NOMO-1 treated with dmso at 0.1 percent for 144 hours (cell line): ENCODE results near the gene XPC.
A peak's percentile ranks its signal among the peaks of the same experiment; 100 is the strongest.

ENCODE experiments used
- DNase-seq: peaks from one replicate; lab custom pipeline; 2025; ENCODE audit not compliant: unreplicated experiment; lab: John Stamatoyannopoulos, UW

The XPC gene

GRCh38 chr3:14137004-14137403 lies 41.4 kb downstream of the XPC start:
- no peak for DNase-seq

GRCh38 chr3:14135581-14135980 lies 42.8 kb downstream of the XPC start:
- no peak for DNase-seq

DNA sequence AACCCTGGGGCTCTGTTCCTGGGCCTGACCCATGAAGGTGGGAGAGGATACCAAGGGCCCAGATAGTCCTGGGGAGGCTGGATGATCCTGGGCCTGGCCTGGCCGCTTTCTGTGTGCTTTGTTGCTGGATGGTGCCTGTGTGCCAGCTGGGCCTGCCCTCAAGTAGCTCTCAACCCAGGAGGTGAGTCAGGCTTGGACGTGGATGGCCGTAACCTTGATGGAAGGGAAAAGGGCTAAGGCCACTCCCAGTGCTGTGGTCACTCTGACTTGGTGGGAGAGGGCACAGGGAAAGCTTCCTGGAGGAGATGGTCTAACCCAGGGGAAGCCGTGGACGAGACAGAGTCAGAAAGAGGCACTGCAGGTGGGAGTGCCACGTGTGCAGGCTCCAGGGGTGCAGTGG lies 44.1 kb downstream of the XPC start:
- no peak for DNase-seq

- no peak for DNase-seq
Measured at GRCh38 chr3:14133876-14134275, 44.5 kb downstream of the XPC start.

DNA sequence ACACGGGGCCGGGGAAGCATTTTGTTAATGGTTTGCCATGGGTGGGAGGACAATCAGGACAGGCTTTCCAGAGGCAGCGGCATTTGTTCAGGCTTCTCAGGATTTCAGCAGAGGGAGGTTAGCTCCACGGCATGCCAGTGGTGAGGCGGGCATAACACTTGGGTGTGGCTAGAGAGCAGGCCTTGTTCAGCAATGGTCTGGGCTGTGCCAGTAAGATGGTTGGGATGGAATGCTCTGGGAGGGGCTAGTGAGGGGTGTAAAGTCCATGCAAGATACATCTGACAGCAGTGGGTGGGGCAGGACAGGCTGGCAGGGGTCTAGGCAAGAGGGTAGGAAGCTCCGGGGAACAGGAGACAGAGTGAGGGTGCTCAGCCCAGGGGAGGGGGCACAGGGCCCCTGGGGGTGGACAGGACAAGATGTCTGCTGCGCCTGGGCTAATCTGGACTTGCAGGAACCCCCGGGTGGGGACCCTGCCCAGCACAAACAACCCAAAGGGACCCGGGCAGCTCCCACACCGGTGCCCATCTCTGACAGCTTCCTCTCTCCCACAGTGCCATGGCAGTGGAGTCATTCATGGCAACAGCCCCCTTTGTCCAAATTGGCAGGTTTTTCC lies 45.1 kb downstream of the XPC start:
- no peak for DNase-seq

DNA sequence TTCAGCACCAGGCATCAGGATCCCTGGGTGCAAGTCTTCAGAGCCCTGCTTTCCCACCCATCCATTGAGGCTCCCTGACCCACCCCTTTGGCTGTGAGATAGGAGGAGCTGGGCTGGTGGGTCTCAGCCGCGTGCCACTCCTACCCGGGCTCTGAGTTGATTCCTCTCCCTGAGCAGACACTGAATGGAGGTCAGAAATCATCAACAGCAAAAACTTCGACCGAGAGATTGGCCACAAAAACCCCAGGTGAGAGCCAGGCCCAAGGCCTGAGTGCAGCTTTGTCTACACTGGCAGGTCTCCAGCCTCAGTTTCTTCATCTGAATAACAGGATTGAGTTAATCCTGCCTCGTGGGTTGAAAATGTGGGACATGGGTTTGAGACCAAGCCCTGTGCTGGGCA lies 45.7 kb downstream of the XPC start:
- no peak for DNase-seq

GRCh38 chr3:14132120-14132519 lies 46.3 kb downstream of the XPC start:
- no peak for DNase-seq

GRCh38 chr3:14131134-14131533 lies 47.3 kb downstream of the XPC start:
- no peak for DNase-seq

GRCh38 chr3:14130707-14131106 lies 47.7 kb downstream of the XPC start:
- DNase-seq = no peak

DNA sequence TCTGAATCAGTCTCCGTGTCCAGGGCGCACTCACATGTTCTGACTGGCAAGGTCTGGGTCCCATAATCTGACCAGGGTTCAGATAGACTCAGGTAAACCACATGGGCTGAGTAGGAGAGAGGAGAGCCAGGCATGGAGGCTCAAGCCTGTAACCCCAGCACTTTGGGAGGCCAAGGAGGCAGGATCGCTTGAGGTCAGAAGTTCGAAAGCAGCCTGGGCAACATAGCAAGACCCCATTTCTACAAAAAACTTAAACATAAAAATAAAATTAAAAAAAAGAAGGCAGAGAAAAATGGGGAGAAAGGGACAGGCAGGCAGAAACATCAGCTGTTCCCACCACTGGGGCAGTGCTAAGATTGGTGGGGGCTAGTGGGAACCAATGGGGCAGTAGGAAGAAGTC lies 48.2 kb downstream of the XPC start:
- no peak for DNase-seq

DNA sequence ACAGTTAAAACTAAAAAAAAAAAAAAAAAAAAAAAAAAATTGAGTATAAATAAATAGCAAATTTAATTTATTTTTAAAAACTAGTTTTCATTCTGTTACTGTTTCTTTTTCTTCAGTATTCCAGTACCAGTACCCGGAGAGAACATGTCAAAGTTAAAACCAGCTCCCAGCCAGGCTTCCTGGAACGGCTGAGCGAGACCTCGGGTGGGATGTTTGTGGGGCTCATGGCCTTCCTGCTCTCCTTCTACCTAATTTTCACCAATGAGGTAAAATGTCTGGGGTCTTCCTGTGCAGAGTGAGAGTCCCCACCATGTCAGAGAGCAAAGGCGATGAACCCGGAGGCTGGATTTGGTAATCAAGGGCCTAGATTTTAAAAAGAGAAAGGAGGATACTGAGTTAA lies 49.1 kb downstream of the XPC start:
- no peak for DNase-seq

DNA sequence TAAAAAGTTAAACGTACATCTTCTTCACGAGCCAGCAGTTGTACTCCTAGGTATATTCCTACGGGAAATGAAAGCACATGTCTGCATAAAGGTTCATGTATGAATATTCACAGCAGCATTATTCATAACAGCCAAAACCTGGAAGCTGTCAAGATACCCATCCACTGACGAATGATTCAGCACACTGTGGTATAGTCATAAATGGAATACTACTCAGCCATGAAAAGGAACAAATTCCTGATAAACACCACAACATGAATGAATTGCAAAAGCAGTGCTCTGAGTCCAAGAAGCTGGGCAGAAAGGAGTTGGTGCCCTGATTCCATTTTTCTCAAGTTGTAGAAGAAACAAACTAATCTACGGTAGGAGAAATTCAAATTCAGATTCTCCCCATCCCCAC lies 49.7 kb downstream of the XPC start:
- DNase-seq = no peak

DNA sequence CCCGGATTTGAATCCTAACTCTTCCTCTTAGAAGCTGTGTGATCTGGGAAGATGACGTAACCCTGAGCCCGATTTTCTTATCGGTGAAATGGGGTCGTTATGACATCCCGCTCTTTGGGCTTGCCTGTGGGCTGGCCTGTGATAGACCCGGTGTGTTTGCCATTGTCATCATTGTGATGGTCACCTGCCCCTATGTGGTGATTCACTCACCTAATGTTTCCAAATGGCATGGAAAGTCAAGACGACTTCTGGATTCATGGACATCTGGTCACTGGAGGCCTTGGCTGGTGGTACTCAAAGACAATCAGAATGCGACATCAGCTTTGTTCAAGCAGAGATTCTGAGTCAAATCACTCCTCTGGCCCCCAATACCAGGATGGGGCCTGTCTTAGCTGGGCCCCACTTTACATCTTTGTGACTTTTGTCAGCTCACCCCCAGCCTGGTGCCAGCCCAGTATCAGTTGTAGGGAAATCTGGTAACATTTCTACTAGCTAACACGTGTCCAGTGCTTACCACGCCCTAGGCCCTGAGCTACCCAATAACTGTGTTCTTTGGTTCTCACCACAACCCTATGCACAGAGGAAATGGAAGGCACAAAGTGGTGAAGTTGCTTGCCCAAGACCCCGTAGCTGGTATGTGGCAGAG lies 50.8 kb downstream of the XPC start:
- no peak for DNase-seq

GRCh38 chr3:14126887-14127505 lies 51.4 kb downstream of the XPC start:
- DNase-seq = no peak

DNA sequence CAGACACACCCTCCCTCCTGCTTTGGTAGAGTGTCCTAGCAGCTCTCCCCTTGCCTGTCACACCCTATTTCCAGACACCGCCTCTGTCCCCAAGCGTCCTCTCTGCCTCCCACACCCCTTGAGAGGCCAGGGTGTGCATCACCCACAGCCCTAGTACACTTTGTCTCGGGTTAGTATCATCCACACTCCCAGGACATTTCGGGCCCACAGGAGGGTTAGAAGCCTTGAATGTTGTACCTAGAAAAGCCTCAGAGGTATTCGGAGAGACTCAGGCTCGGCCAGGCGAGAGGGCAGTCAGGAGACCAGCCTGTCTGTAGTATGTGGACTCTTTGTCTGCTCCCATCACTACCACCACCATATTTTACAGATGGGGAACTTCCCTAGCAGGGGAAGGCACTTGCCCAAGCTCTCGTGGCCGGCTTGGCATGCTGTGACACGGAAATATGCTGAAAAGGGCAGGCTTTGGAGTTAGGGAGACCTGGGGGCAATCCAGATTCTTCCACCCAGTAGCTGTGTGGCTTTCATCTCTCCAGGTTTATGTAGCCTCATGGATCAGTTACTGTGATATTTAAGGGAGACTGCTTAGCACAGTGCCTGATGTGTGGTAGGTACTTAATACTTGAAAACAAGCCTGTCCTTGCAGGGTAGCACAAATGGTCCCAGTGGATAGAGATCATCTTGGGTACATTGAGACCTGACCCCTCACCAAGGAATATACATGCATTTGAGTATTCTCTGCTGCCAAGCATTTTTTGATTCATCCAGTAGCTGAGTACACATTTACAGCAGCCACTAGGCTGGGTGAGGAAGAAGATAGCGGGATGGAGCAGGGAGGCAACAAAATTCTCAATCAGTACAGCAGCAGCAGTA lies 52.1 kb downstream of the XPC start:
- DNase-seq = no peak

DNA sequence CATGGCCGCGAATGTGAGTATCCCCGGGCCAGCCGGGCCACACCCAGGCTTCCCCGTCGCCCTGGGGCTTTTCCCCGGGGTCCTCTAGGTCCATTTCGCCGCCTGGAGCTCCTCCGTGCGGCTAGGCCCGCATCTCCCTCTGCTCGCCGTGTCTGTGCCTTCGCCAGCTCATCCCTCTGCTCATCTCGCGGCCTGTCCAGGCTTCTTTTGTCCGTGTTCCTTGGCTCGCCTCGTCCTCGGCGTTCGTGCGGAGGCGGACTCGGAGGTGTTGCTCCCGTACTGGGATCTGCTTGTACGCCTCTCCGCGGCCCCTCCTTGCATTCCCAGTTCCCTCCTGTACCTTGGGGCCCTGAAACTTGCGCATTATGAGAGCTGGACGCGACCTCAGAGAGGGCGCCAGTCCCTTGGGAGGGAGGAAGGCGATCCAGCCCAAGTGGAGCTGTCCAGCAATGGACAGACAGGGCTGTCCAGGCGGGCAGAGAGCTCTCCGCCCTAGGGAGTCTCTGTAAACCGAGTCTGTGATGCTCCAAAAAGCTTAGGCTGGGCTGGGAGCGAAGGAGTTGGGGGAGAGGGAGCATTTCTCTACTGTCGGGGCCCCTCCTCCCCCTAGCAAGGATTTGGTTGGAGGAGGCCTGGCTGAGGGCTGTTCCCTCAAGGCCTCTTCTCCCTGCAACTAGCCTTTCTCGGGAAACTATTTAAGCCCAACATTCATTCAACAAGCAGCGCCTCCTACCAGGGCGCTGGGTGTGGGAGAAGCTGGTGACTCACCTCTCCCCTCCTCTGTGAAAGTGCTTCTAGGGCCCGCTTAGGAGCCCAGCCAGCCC lies 53.0 kb downstream of the XPC start:
- DNase-seq = peak; percentile 27

GRCh38 chr3:14124615-14125192 lies 53.7 kb downstream of the XPC start, which contains the start of the genes CHCHD4 and TMEM43:
TSS of gene CHCHD4 (minus strand) at chr3:14124870. CDS start at chr3:14124676, 194 bp downstream.
TSS of gene TMEM43 (plus strand) at chr3:14125052. CDS start at chr3:14125194, 142 bp downstream.
- peak; percentile 94 for DNase-seq

GRCh38 chr3:14124223-14124614 lies 54.2 kb downstream of the XPC start:
- peak; percentile 54 for DNase-seq

DNA sequence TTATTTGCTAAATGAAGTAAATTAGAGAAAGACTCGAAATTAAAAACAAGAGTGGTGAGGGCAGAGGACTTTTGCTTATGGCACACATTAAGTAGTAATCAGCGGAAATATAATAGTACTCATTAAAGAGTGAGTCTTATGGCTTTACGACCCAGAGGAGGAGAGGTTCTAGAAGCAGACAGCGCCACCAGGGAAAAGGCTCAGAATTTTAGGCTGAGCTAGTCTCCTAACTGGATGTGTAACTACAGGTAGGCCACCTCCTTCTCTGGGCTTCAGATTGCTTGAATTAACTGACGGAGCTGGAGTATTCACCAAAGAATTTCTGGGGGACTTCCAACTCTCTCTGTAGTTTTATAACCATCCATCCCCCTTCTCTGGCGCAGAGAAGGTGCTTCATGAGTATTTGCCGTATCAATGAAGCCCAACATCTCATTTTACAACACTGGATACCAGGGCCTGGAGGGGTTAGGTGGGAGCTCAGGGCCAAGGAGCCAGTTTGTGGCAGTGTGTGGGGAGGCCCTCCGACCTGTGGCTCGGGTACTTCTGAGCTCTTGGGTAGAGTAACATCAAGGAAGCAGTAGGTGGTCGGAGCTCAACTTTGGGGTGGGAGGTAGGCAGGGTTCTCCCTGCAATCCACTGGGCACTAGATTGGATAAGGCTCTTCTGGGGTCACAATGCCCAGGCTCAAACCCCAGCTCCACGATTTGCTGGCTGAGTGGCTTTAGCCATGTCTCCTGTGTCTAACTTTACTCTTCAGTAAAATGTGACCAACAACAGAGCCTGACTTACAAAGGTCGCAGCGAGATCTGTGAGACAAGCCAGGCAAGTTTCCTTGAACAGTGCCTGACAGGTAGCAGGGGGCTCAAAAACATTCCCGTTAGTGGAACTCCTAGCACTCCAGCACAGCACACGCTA lies 54.8 kb downstream of the XPC start:
- DNase-seq = no peak
